GM21515 (cell line): ENCODE measurements around the gene OTUD6A.
"Not testable (repeated sequence)": the region's sequence is repeated elsewhere in the genome, so short reads cannot be mapped to it uniquely, and the experiment has no call there.

Experiments used
- ATAC-seq: cut with Tn5 transposase; IDR thresholded peaks from one replicate; pipeline ENCODE4 v1.9.1; 2021; ENCODE audit not compliant: unreplicated experiment

Gene OTUD6A

GRCh38 chrX:70044541-70045245 is 17.6 kb upstream of the OTUD6A start:
- no peak for ATAC-seq

GRCh38 chrX:70046978-70047377 is 15.3 kb upstream of the OTUD6A start:
- ATAC-seq: no peak

- ATAC-seq: no peak
Observed at GRCh38 chrX:70049406-70049805, 12.9 kb upstream of the OTUD6A start.

DNA sequence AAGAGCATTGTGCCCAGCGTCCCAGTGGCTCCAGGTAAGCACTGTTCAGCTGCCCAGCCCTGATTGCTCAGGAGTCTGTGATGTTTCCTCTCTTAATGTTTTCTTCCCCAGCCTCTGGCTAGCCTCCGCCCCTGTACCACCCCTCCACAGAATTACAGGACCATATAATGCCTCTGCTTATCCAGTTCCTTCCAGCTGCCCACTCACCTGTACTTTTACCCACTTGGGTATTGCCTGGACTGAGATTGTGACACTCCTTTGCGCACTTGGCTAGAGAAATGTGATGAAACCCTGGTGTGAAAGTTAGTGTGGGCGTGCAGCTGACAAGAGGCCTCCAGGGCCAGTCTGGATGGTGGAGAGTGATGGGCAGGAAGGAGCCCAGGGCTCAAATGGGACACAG is 12.3 kb upstream of the OTUD6A start, which contains the start of gene AWAT2:
Gene AWAT2, minus strand, starts transcription at position 14 of the 400 bp plus-strand sequence. Its CDS starts 6 bp downstream, at position 8.
- no peak for ATAC-seq

- no peak for ATAC-seq
Observed at GRCh38 chrX:70052895-70053615, 9.2 kb upstream of the OTUD6A start.

GRCh38 chrX:70054391-70054790 is 7.9 kb upstream of the OTUD6A start:
- ATAC-seq: no peak

DNA sequence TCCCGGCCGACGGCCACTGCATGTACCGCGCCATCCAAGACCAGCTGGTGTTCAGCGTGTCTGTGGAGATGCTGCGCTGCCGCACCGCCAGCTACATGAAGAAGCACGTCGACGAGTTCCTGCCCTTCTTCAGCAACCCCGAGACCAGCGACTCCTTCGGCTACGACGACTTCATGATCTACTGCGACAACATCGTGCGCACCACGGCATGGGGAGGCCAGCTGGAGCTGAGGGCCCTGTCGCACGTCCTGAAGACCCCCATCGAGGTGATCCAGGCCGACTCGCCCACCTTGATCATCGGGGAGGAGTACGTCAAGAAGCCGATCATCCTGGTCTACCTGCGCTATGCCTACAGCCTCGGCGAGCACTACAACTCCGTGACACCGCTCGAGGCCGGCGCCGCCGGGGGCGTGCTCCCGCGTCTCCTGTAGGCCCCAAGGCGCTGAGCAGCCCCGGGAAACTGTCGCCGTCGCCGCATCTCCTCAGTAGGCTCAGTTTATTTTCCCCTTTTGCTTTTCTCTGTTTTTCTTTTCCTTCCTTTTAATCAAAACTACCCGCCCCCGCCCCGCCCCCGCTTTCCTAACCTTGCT is 799 bp downstream of the OTUD6A start:
- ATAC-seq: no peak

- no peak for ATAC-seq
Observed at GRCh38 chrX:70066646-70067045, 4.4 kb downstream of the OTUD6A start.

- no peak for ATAC-seq
Observed at GRCh38 chrX:70079297-70079696, 17.0 kb downstream of the OTUD6A start.

- ATAC-seq: no peak
Observed at GRCh38 chrX:70079870-70080269, 17.6 kb downstream of the OTUD6A start.

DNA sequence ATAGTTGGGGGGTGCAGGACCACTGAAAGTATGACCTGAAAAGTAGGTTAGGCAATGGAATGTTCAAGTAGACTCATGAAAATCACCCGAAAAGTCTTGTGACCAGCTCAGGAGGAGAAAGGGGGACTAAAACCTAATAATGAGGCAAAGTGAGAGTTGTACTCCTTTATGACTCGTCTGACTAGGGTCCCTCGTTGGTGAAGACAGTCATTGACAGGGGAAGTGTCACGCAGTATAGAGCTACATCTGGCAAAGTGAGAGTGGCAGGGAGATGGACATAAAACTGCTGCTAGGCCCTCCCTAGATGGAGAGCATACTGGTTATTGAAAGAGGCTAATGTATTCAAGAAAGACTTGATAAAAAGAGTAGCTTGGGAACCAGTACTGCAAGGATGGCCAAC is 20.5 kb downstream of the OTUD6A start:
- no peak for ATAC-seq

DNA sequence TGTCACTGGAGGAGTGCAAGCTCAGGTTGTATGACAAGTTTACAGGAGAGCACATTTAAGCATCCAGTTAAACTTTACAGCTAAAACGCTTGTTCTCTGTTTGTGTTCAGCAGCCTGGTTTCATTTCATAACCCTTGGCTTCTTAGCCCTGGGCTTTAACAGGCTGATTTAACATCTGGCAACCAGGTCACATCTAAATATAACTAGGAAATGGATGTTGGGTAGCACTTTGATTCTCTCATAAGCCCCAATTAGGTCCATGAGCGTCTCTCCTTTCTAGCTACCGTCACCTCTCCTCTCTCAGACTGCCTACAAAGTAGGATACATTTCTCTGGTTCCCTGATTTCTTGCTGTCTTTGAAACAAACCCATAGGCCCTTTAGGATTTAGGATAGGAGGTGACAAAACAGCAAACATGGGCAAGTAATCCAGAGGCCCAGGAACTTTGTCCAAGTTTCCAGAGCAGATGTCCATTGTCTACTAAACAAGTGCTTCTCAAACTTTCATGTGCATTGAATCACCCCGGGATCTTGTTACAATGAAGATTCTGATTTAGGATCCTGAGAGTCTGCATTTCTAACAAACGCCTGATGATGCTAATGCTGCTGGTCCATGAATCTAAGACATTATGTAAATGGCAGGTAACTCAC is 22.5 kb downstream of the OTUD6A start:
- no peak for ATAC-seq

DNA sequence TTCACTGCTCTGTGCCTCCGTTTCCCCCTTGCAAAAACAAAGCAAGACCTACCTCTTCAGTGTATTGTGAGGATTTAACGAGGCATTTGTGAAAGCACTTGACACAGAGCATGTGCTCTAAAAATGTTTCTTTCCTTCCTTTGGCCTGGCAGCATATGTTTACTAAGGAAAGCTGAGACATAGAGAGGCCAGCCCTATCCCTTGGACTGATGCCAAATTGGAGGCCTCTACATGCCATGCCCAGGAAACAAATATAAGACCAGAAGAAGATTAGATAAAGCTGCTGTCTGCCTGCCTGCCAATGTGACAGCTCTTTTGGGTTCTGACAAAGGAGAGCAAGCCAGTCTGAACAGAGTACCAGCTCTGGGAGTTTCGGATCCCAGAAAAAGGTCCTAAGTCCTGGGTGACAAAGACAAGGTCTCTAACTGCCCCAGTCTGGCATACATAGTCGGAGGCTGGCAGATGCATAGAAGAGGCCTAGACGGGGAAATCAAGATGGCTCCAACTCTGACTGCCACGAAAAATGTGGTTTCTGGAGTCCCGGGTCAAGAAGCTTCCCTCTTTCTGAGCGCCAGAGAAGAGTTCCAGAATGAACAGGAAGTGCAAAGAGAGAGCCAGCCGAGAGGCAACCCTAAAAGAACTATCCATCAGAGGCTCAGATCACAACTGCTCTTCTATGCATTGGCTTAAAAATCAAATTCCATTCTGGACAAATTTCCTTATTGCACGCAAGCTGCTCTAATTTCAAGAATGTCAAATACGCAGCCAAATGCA is 25.8 kb downstream of the OTUD6A start:
- no peak for ATAC-seq

DNA sequence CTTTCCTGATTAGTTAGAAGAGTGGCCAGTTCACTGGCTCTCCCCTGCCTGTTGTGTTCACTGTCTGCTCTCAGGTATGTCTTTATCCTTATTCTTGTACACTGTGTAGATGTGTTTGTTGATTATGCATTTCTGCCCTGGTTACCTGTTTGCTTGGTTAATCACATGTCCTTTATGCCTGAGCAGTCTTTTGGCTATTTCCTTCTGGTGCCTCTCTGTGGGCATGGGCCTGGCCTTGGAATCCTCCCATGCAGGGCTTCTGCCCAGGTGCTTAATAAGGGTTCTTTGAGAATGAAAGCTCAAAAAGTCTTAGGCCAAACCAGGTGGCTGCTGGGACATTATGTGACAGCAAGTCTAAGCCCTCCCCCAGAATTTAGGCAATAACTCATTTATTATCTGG is 26.5 kb downstream of the OTUD6A start:
- ATAC-seq: no peak

- ATAC-seq: no peak
Observed at GRCh38 chrX:70089604-70090297, 27.5 kb downstream of the OTUD6A start.

GRCh38 chrX:70092247-70092646 is 30.0 kb downstream of the OTUD6A start:
- no peak for ATAC-seq

DNA sequence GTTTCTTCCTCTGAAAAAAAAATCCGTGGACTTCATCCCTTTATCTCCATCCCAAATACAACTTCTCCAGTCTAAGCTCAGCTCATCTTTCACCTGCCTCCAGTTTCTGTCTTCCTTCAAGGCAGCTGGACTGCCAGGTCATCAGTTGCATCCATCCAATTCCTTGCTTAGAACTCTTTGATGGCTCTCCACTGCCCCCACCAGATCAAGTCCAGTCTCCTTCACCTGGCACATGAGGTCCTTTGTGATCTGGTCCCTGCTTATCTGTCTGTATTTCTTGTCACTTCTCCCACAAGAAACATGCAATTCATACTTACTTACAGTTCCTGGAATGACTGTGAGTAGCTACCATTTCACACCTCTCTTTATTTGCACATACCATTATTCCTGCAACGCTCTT is 33.8 kb downstream of the OTUD6A start:
- ATAC-seq: no peak

DNA sequence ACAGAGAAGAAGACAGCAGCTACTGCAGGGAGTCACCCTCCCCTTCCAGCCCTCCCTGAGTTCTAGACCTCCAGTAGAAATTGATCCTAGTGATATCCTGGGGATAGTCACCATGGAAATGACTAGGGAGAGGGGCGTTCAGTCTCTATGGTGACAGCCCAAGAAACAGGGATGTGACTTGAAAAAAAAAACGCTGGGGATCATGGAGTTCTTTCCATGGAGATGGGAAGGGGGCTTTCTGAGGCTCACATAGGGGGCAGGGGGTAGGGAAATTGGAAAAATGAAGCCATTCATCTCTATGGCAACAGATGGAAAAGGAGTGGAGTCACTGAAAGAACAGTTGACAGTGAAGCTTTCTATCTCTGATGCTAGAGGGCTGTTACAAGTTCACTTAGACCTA is 43.0 kb downstream of the OTUD6A start:
- no peak for ATAC-seq

DNA sequence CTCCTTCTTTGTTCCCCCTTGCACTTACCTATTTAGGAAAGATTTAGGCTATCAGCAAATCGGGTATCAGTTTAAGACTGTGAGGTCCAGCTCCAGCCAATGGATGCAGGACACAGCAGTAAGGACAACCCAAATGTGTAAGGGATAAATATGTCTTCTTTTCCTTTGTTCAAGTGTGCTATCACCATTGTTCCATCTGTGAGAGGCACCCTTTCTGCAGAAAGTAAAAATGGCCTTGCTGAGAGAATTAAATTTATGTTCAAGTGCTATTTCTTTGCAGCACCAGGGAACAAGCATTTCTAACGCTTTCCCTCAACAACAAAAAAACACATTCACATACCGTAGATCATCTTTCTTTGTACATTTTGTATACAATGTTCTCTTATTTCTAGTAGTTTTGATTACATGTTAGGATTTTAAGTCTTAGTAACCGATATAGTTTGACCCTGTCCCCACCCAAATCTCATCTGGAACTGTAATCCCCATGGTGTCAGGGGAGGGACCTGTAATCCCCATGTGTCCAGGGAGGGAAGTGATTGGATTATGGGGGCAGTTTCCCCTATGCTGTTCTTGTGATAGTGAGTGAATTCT is 49.3 kb downstream of the OTUD6A start:
- ATAC-seq: not testable (repeated sequence)
